Measurements from ENCODE around the gene HEYL.

HEYL gene

GRCh38 chr1:39677645-39678044, 38.2 kb upstream of the HEYL start:
- TF ChIP-seq TAF1 (IDR thresholded peaks at IDR 0.05; ENCODE audit: borderline replicate concordance, low read depth, low read length): no peak
- no peak for TF ChIP-seq POLR2A (IDR thresholded peaks at IDR 0.05; ENCODE audit: low read depth, low read length)
- TF ChIP-seq POLR2AphosphoS5 (IDR thresholded peaks at IDR 0.05; ENCODE audit: low read depth, low read length): no peak
- FAIRE-seq (no peak), DNase-seq (ENCODE audit: insufficient read length) (no peak)

GRCh38 chr1:39676948-39677548, 37.6 kb upstream of the HEYL start:
- no peak for FAIRE-seq
- no peak for DNase-seq (ENCODE audit: insufficient read length)
- no peak for TF ChIP-seq TAF1 (IDR thresholded peaks at IDR 0.05; ENCODE audit: borderline replicate concordance, low read depth, low read length)
- TF ChIP-seq POLR2A (IDR thresholded peaks at IDR 0.05; ENCODE audit: low read depth, low read length): no peak
- no peak for TF ChIP-seq POLR2AphosphoS5 (IDR thresholded peaks at IDR 0.05; ENCODE audit: low read depth, low read length)

GRCh38 chr1:39675220-39675619, 35.8 kb upstream of the HEYL start:
- DNase-seq (ENCODE audit: insufficient read length) (no peak), FAIRE-seq (no peak)
- TF ChIP-seq TAF1 (IDR thresholded peaks at IDR 0.05; ENCODE audit: borderline replicate concordance, low read depth, low read length) (no peak), POLR2AphosphoS5 (IDR thresholded peaks at IDR 0.05; ENCODE audit: low read depth, low read length) (no peak), POLR2A (IDR thresholded peaks at IDR 0.05; ENCODE audit: low read depth, low read length) (no peak)

GRCh38 chr1:39673215-39673614, 33.8 kb upstream of the HEYL start:
- no peak for TF ChIP-seq POLR2AphosphoS5 (IDR thresholded peaks at IDR 0.05; ENCODE audit: low read depth, low read length)
- TF ChIP-seq POLR2A (IDR thresholded peaks at IDR 0.05; ENCODE audit: low read depth, low read length): no peak
- TF ChIP-seq TAF1 (IDR thresholded peaks at IDR 0.05; ENCODE audit: borderline replicate concordance, low read depth, low read length): no peak
- FAIRE-seq (peak; percentile 54), DNase-seq (ENCODE audit: insufficient read length) (no peak)

GRCh38 chr1:39672551-39672947, 33.1 kb upstream of the HEYL start:
- DNase-seq (ENCODE audit: insufficient read length) (no peak), FAIRE-seq (no peak)
- no peak for TF ChIP-seq POLR2A (IDR thresholded peaks at IDR 0.05; ENCODE audit: low read depth, low read length)
- no peak for TF ChIP-seq POLR2AphosphoS5 (IDR thresholded peaks at IDR 0.05; ENCODE audit: low read depth, low read length)
- no peak for TF ChIP-seq TAF1 (IDR thresholded peaks at IDR 0.05; ENCODE audit: borderline replicate concordance, low read depth, low read length)

GRCh38 chr1:39671793-39672550, 32.5 kb upstream of the HEYL start, which contains the start of gene NT5C1A:
Gene NT5C1A, minus strand, starts transcription at chr1:39672107. Its CDS starts 69 bp downstream, at chr1:39672038.
- TF ChIP-seq POLR2A (IDR thresholded peaks at IDR 0.05; ENCODE audit: low read depth, low read length): no peak
- no peak for TF ChIP-seq POLR2AphosphoS5 (IDR thresholded peaks at IDR 0.05; ENCODE audit: low read depth, low read length)
- TF ChIP-seq TAF1 (IDR thresholded peaks at IDR 0.05; ENCODE audit: borderline replicate concordance, low read depth, low read length): no peak
- peak; percentile 87 for FAIRE-seq
- peak; percentile 81 for DNase-seq (ENCODE audit: insufficient read length)

GRCh38 chr1:39671433-39671792, 32.0 kb upstream of the HEYL start:
- FAIRE-seq (no peak), DNase-seq (ENCODE audit: insufficient read length) (no peak)
- TF ChIP-seq TAF1 (IDR thresholded peaks at IDR 0.05; ENCODE audit: borderline replicate concordance, low read depth, low read length) (no peak), POLR2AphosphoS5 (IDR thresholded peaks at IDR 0.05; ENCODE audit: low read depth, low read length) (no peak), POLR2A (IDR thresholded peaks at IDR 0.05; ENCODE audit: low read depth, low read length) (no peak)

GRCh38 chr1:39670689-39671088, 31.2 kb upstream of the HEYL start:
- no peak for FAIRE-seq
- TF ChIP-seq POLR2A (IDR thresholded peaks at IDR 0.05; ENCODE audit: low read depth, low read length) (no peak), POLR2AphosphoS5 (IDR thresholded peaks at IDR 0.05; ENCODE audit: low read depth, low read length) (no peak), TAF1 (IDR thresholded peaks at IDR 0.05; ENCODE audit: borderline replicate concordance, low read depth, low read length) (no peak)

GRCh38 chr1:39668894-39669293, 29.5 kb upstream of the HEYL start:
- no peak for FAIRE-seq
- DNase-seq (ENCODE audit: insufficient read length): no peak
- no peak for TF ChIP-seq TAF1 (IDR thresholded peaks at IDR 0.05; ENCODE audit: borderline replicate concordance, low read depth, low read length)
- TF ChIP-seq POLR2A (IDR thresholded peaks at IDR 0.05; ENCODE audit: low read depth, low read length): no peak
- TF ChIP-seq POLR2AphosphoS5 (IDR thresholded peaks at IDR 0.05; ENCODE audit: low read depth, low read length): no peak

More at GRCh38 chr1:39670689-39671088, 31.2 kb upstream of the HEYL start:
- no peak for DNase-seq (ENCODE audit: insufficient read length)

GRCh38 chr1:39668111-39668510, 28.7 kb upstream of the HEYL start:
- TF ChIP-seq POLR2AphosphoS5 (IDR thresholded peaks at IDR 0.05; ENCODE audit: low read depth, low read length) (no peak), POLR2A (IDR thresholded peaks at IDR 0.05; ENCODE audit: low read depth, low read length) (no peak), TAF1 (IDR thresholded peaks at IDR 0.05; ENCODE audit: borderline replicate concordance, low read depth, low read length) (no peak)
- FAIRE-seq (no peak), DNase-seq (ENCODE audit: insufficient read length) (no peak)

GRCh38 chr1:39666772-39667171, 27.3 kb upstream of the HEYL start:
- no peak for TF ChIP-seq POLR2AphosphoS5 (IDR thresholded peaks at IDR 0.05; ENCODE audit: low read depth, low read length)
- no peak for TF ChIP-seq POLR2A (IDR thresholded peaks at IDR 0.05; ENCODE audit: low read depth, low read length)
- TF ChIP-seq TAF1 (IDR thresholded peaks at IDR 0.05; ENCODE audit: borderline replicate concordance, low read depth, low read length): no peak
- DNase-seq (ENCODE audit: insufficient read length) (peak; percentile 61), FAIRE-seq (peak; percentile 99)

GRCh38 chr1:39663559-39663958, 24.1 kb upstream of the HEYL start:
- DNase-seq (ENCODE audit: insufficient read length) (no peak), FAIRE-seq (peak; percentile 5)
- no peak for TF ChIP-seq POLR2AphosphoS5 (IDR thresholded peaks at IDR 0.05; ENCODE audit: low read depth, low read length)
- TF ChIP-seq POLR2A (IDR thresholded peaks at IDR 0.05; ENCODE audit: low read depth, low read length): no peak
- TF ChIP-seq TAF1 (IDR thresholded peaks at IDR 0.05; ENCODE audit: borderline replicate concordance, low read depth, low read length): no peak
